NCI-H1105 treated with DMSO at 0.1 percent for 48 hours (cell line): ENCODE data around the gene COMMD3.

Source experiments
- DNase-seq: peaks from one replicate; lab custom pipeline; 2025; lab: John Stamatoyannopoulos, UW

COMMD3 gene

DNA sequence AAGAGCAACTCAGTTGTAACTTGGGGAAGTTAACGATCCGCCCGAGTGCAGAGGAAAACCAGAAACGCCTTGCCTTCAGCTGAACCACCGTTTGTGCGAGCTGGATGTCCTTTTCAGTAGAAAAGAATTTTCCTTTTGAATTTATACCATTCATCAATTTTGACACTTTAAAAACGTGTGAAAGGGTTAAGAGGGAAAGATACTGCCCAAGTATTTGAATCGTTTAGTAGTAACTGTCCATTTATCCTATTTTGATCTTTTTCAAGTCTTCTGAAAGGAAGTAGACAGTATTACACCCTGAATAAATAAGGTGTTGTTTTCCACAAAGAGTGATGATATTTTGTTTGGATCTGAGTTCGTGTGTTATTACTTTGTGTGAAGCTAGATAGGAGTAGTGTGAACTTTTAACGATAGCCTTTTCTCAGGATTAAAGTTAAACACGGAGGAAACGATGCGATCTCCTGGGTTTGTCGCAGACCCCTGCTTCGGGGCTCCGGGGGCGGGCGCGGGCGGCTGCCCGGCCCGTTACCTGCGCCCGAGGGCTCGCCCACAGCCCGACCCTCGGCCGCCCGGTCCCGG, 3.9 kb downstream of the COMMD3 start:
- no peak for DNase-seq

DNA sequence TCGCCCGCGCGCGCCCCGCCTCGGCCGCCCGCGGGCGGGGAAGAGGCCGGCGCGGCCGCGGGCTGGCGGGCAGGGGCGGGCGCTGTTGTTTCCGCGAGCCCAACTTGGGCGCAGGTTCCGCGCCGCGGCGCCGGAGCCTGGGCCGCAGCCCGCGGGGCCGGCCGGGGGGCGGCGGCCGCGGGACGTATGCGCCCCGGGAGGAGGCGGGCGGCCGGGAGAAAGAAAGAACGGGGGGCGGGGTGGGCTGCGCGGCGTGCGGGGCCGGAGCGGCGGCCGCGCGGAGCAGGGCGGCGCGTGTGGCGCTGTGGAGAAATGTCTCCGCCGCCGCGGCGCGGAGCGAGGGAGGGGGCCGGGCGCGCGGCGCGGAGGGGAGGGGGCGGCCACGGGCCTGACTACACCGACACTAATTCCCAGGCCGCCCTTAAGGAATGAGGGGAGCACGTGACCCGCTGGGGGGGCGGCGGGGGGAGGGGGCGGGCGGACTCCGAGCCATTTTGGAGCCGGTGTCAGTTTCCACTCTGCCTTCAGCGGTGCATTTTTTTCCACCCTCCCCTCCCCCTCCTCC, 4.5 kb downstream of the COMMD3 start, which contains the start of gene BMI1:
Gene BMI1 (plus strand): TSS at position 509 of the 565 bp plus-strand sequence. CDS start 5,351 bp downstream, outside the sequence.
- DNase-seq = peak; percentile 68

DNA sequence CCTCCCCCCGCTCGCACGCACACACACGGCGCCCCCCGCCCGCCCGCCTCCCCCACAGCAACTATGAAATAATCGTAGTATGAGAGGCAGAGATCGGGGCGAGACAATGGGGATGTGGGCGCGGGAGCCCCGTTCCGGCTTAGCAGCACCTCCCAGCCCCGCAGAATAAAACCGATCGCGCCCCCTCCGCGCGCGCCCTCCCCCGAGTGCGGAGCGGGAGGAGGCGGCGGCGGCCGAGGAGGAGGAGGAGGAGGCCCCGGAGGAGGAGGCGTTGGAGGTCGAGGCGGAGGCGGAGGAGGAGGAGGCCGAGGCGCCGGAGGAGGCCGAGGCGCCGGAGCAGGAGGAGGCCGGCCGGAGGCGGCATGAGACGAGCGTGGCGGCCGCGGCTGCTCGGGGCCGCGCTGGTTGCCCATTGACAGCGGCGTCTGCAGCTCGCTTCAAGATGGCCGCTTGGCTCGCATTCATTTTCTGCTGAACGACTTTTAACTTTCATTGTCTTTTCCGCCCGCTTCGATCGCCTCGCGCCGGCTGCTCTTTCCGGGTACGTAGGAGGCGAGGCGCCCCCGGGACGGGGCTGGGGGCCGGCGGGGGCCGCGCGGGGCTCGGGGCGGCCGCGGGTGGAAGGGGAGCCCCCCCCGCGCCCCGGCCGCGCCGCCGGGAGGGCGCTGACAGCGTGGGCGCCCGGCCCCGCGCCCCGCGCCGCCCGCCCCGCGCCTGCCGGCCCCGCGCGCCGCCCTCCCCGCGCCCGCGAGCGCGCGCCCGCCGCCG, 5.2 kb downstream of the COMMD3 start:
- peak; percentile 34 for DNase-seq

- no peak for DNase-seq
Measured at GRCh38 chr10:22321924-22322640, 5.9 kb downstream of the COMMD3 start.

DNA sequence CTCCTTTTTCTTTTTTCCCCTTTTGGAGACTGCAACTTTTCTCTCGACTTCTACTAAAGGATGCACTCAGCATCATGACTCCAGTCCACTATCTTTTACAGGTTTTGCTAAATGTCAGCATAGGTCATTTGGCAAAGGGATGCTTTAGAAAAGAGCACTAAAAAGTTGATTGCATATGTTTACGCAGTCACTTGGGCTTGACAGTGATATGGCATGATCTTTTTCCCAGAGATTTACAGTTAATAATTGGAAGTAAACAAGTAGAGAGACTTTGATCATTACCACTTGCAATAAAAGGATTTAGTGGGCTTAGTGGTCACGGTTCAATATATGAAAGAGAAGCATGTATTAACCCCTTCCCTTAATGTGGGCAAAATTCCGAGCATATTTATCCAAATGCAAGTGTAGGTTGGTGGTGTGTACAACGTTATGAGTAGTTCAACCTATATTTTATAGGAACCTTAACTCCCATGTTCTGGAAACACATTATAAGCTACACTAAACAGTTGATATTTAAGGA, 6.5 kb downstream of the COMMD3 start:
- DNase-seq = no peak

- DNase-seq = no peak
Measured at GRCh38 chr10:22323538-22324305, 7.5 kb downstream of the COMMD3 start.

DNA sequence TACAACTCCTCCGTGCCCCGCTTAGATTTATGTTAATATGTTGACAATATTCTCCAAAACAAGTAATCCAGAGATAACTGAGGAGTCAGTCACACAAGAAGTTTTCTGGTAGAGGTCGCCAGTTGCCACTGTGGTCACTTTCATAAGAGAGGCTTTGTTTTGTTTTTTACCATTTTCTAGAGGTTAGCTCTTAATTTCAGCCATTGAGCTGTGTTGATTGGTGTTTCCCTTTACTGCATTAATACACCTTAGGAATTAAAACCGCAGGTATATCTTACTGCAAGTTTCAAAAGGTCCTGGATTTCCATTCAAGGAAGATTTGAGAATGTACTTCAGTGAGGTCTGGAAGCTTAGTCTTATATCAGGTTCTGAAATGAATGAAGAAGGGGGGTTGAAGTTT, 8.2 kb downstream of the COMMD3 start:
- DNase-seq = no peak

- no peak for DNase-seq
Measured at GRCh38 chr10:22324893-22325271, 8.7 kb downstream of the COMMD3 start.

DNA sequence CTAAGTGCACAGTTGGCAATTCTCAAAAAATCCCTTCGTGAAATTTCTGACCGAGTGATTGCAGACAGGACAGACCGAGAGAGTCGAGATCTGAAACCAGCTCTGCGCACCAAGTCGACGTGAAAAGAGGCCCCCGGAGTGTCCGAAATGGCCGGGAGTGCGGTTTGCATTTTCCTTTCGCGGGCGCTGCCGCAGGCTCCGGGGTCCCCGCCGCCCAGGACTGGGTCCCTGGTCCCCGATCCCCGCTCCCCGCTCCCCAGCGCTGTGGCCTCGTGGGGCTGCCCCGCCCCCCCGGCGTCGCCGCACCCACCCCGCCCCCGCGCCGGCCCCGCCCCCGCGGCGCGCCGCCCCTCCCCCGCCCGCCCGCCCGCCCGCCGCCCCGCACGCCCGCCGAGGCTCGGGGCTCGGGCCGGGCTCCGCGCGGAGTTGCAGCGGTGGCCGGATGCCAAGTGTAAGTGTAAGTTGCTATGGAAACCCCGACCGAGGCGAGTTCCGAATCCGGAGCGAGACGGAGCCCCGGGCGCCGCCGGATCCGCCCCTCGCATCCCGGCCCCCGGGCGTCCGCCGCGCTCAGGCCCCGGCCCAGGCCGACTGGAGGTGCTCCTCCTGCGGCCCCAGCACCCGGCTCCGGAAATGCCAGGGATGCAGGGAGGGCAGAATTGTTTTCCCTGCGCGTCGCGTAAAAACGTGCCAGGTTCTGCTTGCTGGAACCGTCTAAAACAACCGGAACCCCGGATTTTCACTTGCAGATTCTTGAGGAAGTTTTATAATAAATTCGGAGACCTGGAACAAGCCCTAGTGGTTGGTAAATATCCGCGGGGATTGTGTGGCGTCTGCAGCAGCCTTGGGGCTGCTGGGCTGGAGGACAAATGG, 9.3 kb downstream of the COMMD3 start:
- DNase-seq = peak; percentile 43

GRCh38 chr10:22326145-22326702, 10.0 kb downstream of the COMMD3 start:
- no peak for DNase-seq

GRCh38 chr10:22329150-22329549, 13.0 kb downstream of the COMMD3 start:
- no peak for DNase-seq

DNA sequence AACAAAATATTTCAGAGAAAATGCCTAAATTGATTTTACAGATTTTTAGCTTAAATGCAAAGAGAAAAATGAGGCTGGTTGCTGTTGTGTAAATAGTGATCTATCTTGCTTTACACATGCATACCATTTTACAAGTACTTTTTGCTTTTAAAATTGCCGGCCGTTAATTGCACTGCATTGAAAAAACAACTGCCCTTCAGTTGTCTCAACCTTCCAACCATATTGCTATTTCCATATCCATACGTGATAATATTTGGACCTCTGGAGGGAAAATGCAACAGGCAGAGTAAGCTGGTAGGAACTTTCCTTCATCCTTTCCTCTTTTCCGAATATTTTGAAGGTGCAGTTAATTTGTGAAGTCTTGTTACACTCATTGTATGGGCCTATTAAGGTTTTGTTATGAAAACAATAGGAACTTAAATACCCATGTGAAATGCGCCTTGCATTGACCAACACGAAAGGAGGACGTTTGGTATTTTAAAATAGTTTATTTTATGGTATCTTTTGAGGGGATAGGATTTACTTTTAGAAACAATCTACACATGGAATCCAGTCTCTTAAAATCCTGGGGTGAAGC, 16.0 kb downstream of the COMMD3 start:
- no peak for DNase-seq

- no peak for DNase-seq
Measured at GRCh38 chr10:22333167-22333974, 17.2 kb downstream of the COMMD3 start.

- no peak for DNase-seq
Measured at GRCh38 chr10:22333975-22334282, 17.7 kb downstream of the COMMD3 start.

- no peak for DNase-seq
Measured at GRCh38 chr10:22334414-22335172, 18.4 kb downstream of the COMMD3 start.

DNA sequence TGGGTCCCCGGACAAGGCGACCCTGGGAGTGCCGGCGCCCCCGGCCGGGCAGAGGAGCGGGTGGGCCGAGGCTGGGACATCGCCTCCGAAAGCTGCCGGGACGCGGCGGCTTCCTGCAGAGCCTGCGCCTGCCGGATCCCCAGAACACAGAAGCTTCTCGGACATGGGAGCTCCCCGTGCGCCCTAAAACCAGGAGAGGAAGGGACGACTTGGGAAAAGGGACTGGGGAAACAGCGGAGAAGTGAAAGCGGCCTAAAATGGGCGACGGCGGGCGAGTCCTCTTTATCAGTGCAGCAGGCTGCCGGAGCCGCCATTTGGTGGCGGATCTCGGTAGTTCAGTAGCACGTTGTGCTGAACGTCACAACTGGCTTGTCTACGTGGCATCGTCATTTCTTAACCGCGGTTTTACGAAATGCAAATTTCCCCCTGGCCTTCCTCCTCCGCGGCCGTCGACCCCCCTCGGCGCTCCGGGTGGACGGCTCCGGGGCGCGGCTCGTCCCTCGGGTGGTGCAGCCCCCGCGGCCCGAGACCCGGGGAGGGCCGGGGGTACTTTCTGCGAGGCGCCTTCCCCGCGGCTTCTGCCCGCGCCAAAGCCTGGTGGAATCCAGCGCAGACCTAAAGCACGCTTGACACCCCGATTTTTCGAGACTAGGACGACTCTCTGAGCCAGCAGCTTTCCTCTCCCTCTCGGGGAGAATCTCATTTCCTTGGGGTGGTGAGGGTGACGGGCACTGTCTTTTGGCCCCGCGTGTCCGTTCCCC, 19.2 kb downstream of the COMMD3 start:
- no peak for DNase-seq

- DNase-seq = no peak
Measured at GRCh38 chr10:22338185-22338900, 22.2 kb downstream of the COMMD3 start.
